Measurements from ENCODE around the gene COQ10A.

The COQ10A gene

GRCh38 chr12:56266693-56267442, at the start of gene COQ10A:
TSS of gene COQ10A (plus strand) at chr12:56266942. CDS start at chr12:56267119, 177 bp downstream.
- DNase-seq (ENCODE audit: low read depth, low spot score) = peak; percentile 18

GRCh38 chr12:56219840-56220239, 46.9 kb upstream of the COQ10A start:
- DNase-seq (ENCODE audit: low read depth, low spot score) = no peak
- no peak overlapping the region for H3K27ac ChIP-seq

More at GRCh38 chr12:56266693-56267442, at the start of gene COQ10A:
- H3K27ac ChIP-seq = peak within 1 kb of the TSS; percentile 47

GRCh38 chr12:56220611-56221231, 46.0 kb upstream of the COQ10A start:
- H3K27ac ChIP-seq = peak overlapping the region; percentile 95
- DNase-seq (ENCODE audit: low read depth, low spot score) = no peak

- H3K27ac ChIP-seq = peak overlapping the region; percentile 95
- no peak for DNase-seq (ENCODE audit: low read depth, low spot score)
These were observed 45.4 kb upstream of the COQ10A start for GRCh38 chr12:56221232-56221756.

- peak within 1 kb of the TSS; percentile 95 for H3K27ac ChIP-seq
- peak; percentile 73 for DNase-seq (ENCODE audit: low read depth, low spot score)
These were observed 44.8 kb upstream of the COQ10A start, which contains the start of gene RNF41 for GRCh38 chr12:56221757-56222530. TSS of gene RNF41 (minus strand) at chr12:56221922. CDS start at chr12:56214047, 7,875 bp downstream.

GRCh38 chr12:56222531-56222895, 44.2 kb upstream of the COQ10A start:
- DNase-seq (ENCODE audit: low read depth, low spot score) = no peak
- peak overlapping the region; percentile 95 for H3K27ac ChIP-seq

GRCh38 chr12:56223571-56224101, 43.1 kb upstream of the COQ10A start:
- no peak for DNase-seq (ENCODE audit: low read depth, low spot score)
- peak overlapping the region; percentile 55 for H3K27ac ChIP-seq

- DNase-seq (ENCODE audit: low read depth, low spot score) = peak; percentile 72
These were observed 42.5 kb upstream of the COQ10A start, which contains the start of gene NABP2 for GRCh38 chr12:56224102-56224701. TSS of gene NABP2 (plus strand) at chr12:56224342. CDS start at chr12:56224857, 515 bp downstream.

GRCh38 chr12:56224954-56225353, 41.8 kb upstream of the COQ10A start:
- H3K27ac ChIP-seq = no peak overlapping the region
- no peak for DNase-seq (ENCODE audit: low read depth, low spot score)

More at GRCh38 chr12:56224102-56224701, 42.5 kb upstream of the COQ10A start, which contains the start of gene NABP2:
- peak within 1 kb of the TSS; percentile 55 for H3K27ac ChIP-seq

GRCh38 chr12:56229082-56229481, 37.7 kb upstream of the COQ10A start:
- DNase-seq (ENCODE audit: low read depth, low spot score) = no peak
- H3K27ac ChIP-seq = no peak overlapping the region

- no peak for DNase-seq (ENCODE audit: low read depth, low spot score)
These were observed 36.8 kb upstream of the COQ10A start, which contains the start of gene SLC39A5 for GRCh38 chr12:56229916-56230431. TSS of gene SLC39A5 (plus strand) at chr12:56230051. CDS start at chr12:56231275, 1,224 bp downstream.

GRCh38 chr12:56230432-56231183, 36.1 kb upstream of the COQ10A start:
- no peak overlapping the region for H3K27ac ChIP-seq
- DNase-seq (ENCODE audit: low read depth, low spot score) = no peak

More at GRCh38 chr12:56229916-56230431, 36.8 kb upstream of the COQ10A start, which contains the start of gene SLC39A5:
- H3K27ac ChIP-seq = no peak within 1 kb of the TSS

- H3K27ac ChIP-seq = no peak overlapping the region
- no peak for DNase-seq (ENCODE audit: low read depth, low spot score)
These were observed 35.6 kb upstream of the COQ10A start for GRCh38 chr12:56231184-56231582.

- no peak overlapping the region for H3K27ac ChIP-seq
- no peak for DNase-seq (ENCODE audit: low read depth, low spot score)
These were observed 31.9 kb upstream of the COQ10A start for GRCh38 chr12:56234746-56235436.

GRCh38 chr12:56236091-56236490, 30.7 kb upstream of the COQ10A start:
- no peak for DNase-seq (ENCODE audit: low read depth, low spot score)
- H3K27ac ChIP-seq = no peak overlapping the region

GRCh38 chr12:56236985-56237384, 29.8 kb upstream of the COQ10A start:
- H3K27ac ChIP-seq = no peak overlapping the region
- no peak for DNase-seq (ENCODE audit: low read depth, low spot score)

- no peak for DNase-seq (ENCODE audit: low read depth, low spot score)
- H3K27ac ChIP-seq = no peak overlapping the region
These were observed 29.2 kb upstream of the COQ10A start for GRCh38 chr12:56237552-56237951.

All from epithelial cell of prostate (primary cell).